Activated CD8-positive, alpha-beta T cell treated with anti-CD3 and anti-CD28 coated beads for 36 hours (primary cell): ENCODE data around the gene ZCCHC24. TPM values are rescaled to one million over a fixed set of nuclear protein-coding genes. Genes with fewer than 3 reads are reported as not detected.

Experiments used
- ATAC-seq: fragments of 200-7000 bp; cut with Tn5 transposase; one replicate; pipeline ENCODE4 v1.10.0; 2021; ENCODE audit warnings: mild to moderate bottlenecking, moderate library complexity
- CTCF ChIA-PET: fragments of 350-600 bp; sonication (Branson Sonifier 250); formaldehyde crosslinking; loops from one replicate; lab custom pipeline; 2021; ENCODE audit warnings: antibody characterized with exemption; lab: Charles Lee
- POLR2A ChIA-PET: fragments of 350-600 bp; sonication (Branson Sonifier 250); formaldehyde crosslinking; loops from one replicate; lab custom pipeline; 2021; ENCODE audit warnings: antibody characterized with exemption; lab: Charles Lee
- DNase-seq: peaks from one replicate; pipeline ENCODE4 v3.0.0-alpha.2; 2020
- H3K27ac Mint-ChIP-seq: one replicate; pipeline ENCODE4 v1.8.0; 2021; ENCODE audit warnings: mild to moderate bottlenecking, mixed read lengths
- H3K27me3 Mint-ChIP-seq: one replicate; pipeline ENCODE4 v1.8.0; 2021; ENCODE audit warnings: mixed read lengths
- H3K36me3 Mint-ChIP-seq: one replicate; pipeline ENCODE4 v1.8.0; 2021; ENCODE audit warnings: low read depth, mixed read lengths
- H3K4me1 Mint-ChIP-seq: one replicate; pipeline ENCODE4 v1.8.0; 2021; ENCODE audit warnings: low read depth, mixed read lengths
- H3K4me3 Mint-ChIP-seq: one replicate; pipeline ENCODE4 v1.8.0; 2021; ENCODE audit warnings: mild to moderate bottlenecking, moderate library complexity, mixed read lengths
- H3K9me3 Mint-ChIP-seq: one replicate; pipeline ENCODE4 v1.8.0; 2021; ENCODE audit warnings: mixed read lengths
- intact Hi-C: fragments of 100-400 bp; cut with micrococcal nuclease; formaldehyde crosslinking; loops from one replicate; pipeline ENCODE4 v1.10.0; 2022
- total RNA-seq, 2 experiments: library from RNA; stranded (reverse); gene quantifications; one replicate each; pipeline ENCODE4 v1.2.3, GENCODE V29; 2021
- TF ChIP-seq, protein P1 (sequence below): fragments of 200-600 bp; IDR thresholded peaks from one replicate; pipeline ENCODE4 v1.8.0; 2022; ENCODE audit warnings: antibody characterized with exemption, mild to moderate bottlenecking

The ZCCHC24 gene
- total RNA-seq, 2 experiments from 2014 or later: 1.0 to 1.7 TPM

DNA sequence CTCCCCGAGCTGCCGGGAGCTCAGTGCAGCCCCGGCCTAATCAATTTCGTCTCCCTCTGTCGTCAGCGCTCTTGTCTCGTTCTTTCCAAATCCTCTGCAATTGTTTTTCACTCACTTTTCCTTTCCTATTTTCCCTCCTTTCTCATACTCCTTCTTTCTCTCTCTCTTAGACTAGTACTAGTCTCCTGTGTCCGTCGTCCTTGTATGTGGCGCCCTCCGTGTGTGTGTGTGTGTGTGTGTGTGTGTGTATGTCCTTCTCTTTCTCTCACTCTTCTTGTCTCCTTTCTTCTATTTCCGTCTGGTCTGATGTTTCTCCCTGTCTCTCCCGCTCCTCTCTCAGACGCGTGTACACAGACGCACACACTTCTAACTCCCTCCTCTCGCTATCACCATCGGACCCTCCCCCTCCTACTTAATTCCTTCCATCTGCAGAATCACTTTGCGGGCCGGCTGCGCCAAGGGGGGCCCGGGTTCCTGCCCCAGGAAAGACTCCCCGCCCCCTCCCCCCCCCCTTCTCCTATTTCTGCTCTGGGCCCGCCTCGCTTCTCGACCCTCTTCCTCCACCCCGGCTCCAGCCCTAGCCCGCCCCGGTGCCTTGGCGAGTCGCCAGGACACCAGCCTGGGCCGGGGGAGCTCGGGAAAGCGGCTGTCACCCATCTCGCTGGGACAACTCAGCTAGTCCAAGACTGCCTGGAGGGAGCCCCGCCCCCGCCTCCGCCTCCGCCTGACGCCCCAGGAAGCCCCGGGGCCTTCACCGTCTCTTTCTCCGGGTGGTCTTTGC is 743 bp upstream of the ZCCHC24 start:
- peak overlapping the region; percentile 74 for H3K4me3 Mint-ChIP-seq
- ChIA-PET POLR2A (interaction anchor here (0.9 to 1.0 kb wide), 2 partner anchors 10 to 12 kb away, joined by 3 to 4 read pairs; no protein-coding TSS in a partner anchor), CTCF (interaction anchor here (0.7 to 1.4 kb wide), 3 partner anchors 22 to 98 kb away, joined by 3 to 4 read pairs (median 3); no protein-coding TSS in a partner anchor)
- H3K4me1 Mint-ChIP-seq: peaks cover 28% of the 10 kb centered on the region
- H3K36me3 Mint-ChIP-seq: no peaks in the 10 kb centered on the region
- TF ChIP-seq, protein P1, sequence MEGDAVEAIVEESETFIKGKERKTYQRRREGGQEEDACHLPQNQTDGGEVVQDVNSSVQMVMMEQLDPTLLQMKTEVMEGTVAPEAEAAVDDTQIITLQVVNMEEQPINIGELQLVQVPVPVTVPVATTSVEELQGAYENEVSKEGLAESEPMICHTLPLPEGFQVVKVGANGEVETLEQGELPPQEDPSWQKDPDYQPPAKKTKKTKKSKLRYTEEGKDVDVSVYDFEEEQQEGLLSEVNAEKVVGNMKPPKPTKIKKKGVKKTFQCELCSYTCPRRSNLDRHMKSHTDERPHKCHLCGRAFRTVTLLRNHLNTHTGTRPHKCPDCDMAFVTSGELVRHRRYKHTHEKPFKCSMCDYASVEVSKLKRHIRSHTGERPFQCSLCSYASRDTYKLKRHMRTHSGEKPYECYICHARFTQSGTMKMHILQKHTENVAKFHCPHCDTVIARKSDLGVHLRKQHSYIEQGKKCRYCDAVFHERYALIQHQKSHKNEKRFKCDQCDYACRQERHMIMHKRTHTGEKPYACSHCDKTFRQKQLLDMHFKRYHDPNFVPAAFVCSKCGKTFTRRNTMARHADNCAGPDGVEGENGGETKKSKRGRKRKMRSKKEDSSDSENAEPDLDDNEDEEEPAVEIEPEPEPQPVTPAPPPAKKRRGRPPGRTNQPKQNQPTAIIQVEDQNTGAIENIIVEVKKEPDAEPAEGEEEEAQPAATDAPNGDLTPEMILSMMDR: no peak
- H3K27me3 Mint-ChIP-seq: peaks cover 12% of the 10 kb centered on the region
- H3K9me3 Mint-ChIP-seq: no peaks in the 10 kb centered on the region
- peak overlapping the region; percentile 26 for H3K27ac Mint-ChIP-seq
- ATAC-seq: peak; percentile 3
- peak; percentile 29 for DNase-seq
- intact Hi-C loops: no loop called here

DNA sequence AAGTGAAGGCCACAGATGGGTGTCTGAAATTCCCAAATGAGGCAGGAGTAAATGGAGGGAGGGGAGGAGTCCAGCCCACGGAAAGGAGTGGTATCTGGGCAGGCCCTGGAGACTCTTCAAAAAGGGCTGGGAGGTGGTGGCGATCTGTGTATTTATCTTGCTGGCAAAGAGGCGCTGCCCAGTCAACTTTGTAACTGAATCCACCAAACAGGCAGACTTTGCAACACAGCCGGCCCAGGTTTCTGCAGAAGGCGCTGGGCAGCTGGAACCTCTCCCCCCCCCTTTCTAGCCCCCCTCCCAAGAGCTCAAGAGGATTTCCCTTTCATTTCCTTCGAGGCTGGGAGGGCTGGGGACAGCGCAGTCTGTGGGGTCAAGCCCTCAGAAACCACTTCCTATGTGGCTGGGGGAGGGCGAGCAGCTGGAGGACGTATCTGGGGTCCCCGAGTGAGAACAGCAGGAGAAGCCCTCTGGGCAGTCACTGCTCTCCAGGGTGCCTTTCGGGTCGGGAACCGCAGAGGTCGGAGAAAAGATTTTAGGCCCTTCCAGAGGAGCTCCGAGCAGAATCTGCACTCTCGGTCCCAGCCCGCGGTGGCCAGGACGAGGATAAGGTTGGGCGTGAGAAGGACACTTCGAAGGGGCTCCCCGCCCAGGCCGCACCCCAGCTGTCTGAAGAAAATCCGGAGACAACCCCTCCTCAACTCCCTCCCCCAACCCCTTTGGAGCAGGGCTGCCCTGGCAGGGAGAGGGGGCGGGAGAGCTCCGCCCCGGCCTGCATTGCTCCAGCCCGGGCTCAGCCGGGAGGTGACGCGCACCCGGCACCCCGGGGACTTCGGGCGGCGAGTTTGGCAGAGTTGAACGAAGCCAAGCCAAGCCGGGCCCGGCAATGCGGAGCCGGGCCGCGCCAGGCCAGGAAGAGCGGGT is 965 bp downstream of the ZCCHC24 start:
- intact Hi-C loops: no loop called here
- Mint-ChIP-seq H3K27me3 (peaks cover 12% of the 10 kb centered on the region), H3K27ac (no peak overlapping the region), H3K36me3 (no peaks in the 10 kb centered on the region), H3K4me3 (peak overlapping the region; percentile 73), H3K4me1 (peaks cover 28% of the 10 kb centered on the region), H3K9me3 (no peaks in the 10 kb centered on the region)
- POLR2A ChIA-PET: interaction anchor here (0.6 to 1.3 kb wide), 3 partner anchors 8 to 12 kb away, joined by 3 read pairs; no protein-coding TSS in a partner anchor
- ATAC-seq: peak; percentile 26
- DNase-seq: peak; percentile 64
- CTCF ChIA-PET: interaction anchor here (1.2 to 2.0 kb wide), 4 partner anchors 11 to 121 kb away, joined by 3 to 6 read pairs (median 4); no protein-coding TSS in a partner anchor
- TF ChIP-seq, protein P1: no peak

DNA sequence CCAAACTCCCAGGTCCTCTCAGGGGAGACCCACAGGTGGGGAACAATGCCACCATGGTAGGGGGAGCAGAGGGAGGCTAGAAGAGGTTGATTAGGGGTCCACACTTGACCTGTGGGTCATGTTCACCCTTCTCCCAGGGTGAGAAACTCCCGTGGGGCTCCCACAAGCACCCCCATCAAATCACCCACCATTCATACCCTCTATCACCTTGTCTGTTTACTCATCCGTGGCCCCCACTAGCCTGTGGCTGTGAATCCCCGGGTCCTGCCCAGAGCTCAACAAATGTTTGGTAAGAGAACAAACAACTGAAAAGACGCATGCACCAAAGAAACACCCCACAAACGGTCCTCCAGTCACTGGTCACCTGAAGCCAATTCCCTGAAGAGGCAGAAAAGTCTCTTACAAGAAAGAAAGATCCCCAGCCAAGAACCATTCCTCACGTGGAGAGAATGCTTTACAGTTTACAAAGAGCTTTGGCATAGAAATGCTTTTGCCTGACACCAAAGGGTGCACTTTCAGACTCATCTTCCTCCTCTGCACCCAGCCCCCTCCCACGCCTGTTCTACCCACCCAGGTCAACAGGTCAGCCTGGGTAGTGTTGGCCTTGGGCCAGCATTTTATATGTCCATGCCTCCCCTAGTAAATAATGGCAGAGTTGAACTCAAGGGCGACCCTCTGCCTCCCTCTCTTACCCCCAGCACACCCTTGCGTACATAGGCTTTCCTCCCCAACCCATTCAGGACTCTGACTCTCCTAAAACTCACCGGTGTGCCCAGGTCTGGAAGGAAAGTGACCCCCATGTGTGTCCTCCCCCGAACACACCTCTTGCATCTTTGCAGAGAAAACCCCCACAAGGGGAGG is 1.9 kb downstream of the ZCCHC24 start:
- H3K27ac Mint-ChIP-seq: no peak overlapping the region
- ATAC-seq (no peak), DNase-seq (no peak)
- TF ChIP-seq, protein P1: no peak
- no peaks in the 10 kb centered on the region for H3K36me3 Mint-ChIP-seq
- peak overlapping the region; percentile 73 for H3K4me3 Mint-ChIP-seq
- intact Hi-C loops: no loop called here
- H3K4me1 Mint-ChIP-seq: peaks cover 28% of the 10 kb centered on the region
- POLR2A ChIA-PET: interaction anchor here (1.1 to 1.3 kb wide), 2 partner anchors 9 to 11 kb away, joined by 3 read pairs; no protein-coding TSS in a partner anchor
- H3K27me3 Mint-ChIP-seq: peaks cover 12% of the 10 kb centered on the region
- no peaks in the 10 kb centered on the region for H3K9me3 Mint-ChIP-seq
- CTCF ChIA-PET: interaction anchor here (1.2 to 2.4 kb wide), 4 partner anchors 10 to 69 kb away, joined by 3 to 9 read pairs (median 6); no protein-coding TSS in a partner anchor

DNA sequence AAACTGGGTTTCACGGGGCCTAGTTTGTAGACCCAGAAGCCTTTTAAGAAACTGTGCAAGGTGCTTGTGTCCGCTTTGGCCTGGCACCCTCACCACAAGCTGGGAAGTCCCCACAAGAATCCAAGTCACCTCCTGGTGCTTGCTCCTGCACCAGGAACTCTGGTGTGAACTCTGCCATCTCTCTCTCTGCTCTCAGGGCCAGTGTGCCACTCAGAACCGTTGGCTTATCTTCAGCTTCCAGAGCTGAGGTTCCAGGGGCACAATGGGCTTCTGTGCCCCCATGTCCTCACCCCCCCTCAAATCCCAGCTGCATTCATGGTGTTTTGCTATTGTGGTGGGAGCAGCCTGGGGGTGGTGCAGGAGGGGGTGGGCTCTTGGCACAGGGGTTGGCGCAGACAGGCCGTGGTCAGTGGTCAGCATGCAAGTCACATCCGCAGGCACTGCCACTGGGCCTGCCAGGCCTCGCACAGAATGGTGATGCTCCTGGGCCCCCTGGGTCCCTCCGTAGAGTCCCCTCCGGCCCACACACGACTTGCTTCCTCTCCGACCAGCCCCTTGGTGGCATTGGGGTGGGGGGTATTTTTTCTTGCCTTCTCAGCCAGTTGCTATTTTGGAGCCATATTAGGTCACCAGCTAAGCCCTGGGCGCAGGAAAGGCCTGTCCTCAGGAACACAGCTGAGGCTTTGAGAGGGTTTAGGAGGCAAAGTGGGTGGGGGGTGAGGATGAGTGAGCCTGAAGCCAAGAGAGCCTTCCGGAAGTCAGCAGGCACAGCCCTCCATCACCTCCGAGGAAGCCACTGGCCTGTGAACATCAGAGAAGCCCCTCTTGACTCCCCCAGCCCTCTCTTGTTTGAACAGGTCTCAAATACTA is 3.0 kb downstream of the ZCCHC24 start:
- H3K36me3 Mint-ChIP-seq: no peaks in the 10 kb centered on the region
- H3K4me1 Mint-ChIP-seq: peaks cover 28% of the 10 kb centered on the region
- ChIA-PET CTCF (interaction anchor here (1.0 to 2.4 kb wide), 4 partner anchors 9 to 75 kb away, joined by 3 to 9 read pairs (median 4); no protein-coding TSS in a partner anchor), POLR2A (interaction anchor here (0.7 kb wide), 1 partner anchor 88 kb away, joined by 4 read pairs; no protein-coding TSS in a partner anchor)
- TF ChIP-seq, protein P1: no peak
- no peak overlapping the region for H3K27ac Mint-ChIP-seq
- DNase-seq (no peak), ATAC-seq (no peak)
- no peak overlapping the region for H3K4me3 Mint-ChIP-seq
- H3K9me3 Mint-ChIP-seq: no peaks in the 10 kb centered on the region
- H3K27me3 Mint-ChIP-seq: peaks cover 12% of the 10 kb centered on the region
- intact Hi-C loops: no loop called here
